ENCODE results near the gene HDHD5.
A peak's percentile ranks its signal among the peaks of the same experiment; 100 is the strongest.

Gene HDHD5

DNA sequence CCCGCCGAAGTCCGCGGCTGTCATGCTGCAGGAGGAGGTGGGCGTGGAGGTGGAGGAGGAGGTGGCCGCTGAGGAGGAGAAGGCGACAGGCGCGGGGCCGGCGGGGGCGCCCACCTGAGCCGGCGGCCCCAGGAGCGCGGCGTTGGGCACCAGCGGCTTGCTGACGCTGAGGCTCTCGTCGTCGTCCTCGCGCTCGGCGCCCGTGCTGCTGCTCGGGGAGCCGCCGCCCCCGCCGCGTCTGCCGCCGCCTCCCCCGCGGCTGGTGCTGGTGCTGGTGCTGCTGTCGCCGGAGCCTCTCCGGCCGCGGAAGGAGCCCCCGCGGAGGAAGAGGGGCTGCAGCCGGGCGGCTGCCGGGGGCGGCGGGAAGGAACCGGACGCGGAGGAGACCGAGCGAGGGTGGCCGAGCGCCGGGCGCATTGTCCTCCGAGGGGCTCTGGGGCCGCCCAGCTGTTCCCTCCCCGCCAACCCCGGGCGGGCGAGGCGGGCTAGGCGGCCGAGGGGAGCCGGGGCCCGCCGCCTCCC is 38.3 kb downstream of the HDHD5 start:
- FAIRE-seq: no peak
- peak; percentile 30 for DNase-seq (ENCODE audit: low spot score)

DNA sequence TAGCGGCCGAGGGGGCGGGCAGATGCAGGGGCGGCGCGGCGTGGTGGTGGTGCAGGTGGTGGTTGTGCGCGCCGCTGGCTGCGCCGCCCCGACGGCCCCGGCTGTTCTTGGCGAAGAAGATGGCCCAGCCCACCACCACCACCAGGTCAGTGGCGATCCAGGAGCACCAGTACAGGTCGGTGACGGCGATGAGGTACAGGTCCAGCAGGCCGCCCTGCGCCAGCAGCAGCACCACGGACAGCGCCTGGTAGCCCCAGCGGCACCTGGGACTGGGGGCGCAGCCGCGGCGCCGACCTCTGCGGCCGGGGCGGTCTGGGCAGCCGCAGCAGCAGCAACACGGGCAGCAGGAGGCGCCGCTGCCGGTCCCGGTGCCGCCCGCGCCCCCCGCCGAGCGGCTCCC is 38.8 kb downstream of the HDHD5 start:
- FAIRE-seq (no peak), DNase-seq (ENCODE audit: low spot score) (peak; percentile 65)

DNA sequence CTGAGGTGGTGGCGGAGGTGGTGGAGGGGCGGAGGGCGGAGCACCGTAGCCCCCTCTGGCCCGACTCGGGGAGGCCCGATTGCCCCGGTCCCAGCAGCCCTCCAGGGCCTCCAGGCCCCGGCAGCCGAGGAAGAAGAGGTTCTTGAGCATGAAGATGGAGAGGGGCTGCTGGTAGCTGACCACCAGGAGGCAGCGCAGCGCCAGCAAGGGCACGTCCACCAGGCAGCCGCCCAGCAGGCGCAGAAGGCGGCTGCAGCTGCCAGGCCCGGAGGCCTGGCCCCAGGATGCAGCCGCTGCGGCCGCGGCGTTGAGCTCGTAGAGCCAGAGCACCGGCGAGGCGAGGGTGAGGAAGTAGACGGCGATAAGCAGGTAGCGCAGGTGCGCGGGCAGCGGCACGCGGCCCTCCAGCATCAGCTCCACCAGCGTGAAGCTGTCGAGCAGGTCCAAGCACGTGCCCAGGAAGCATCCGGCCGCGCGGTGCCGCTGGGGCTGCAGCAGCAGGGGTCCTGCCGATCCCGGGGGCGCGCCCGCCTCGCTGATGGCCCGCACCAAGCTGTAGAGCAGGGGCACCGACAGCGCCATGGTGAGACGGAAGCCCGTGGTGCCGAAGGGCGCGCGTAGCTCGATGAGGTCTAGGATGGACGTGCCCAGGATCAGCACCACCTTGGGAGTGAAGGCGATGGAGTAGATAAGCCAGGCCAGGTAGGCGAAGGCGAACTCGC is 39.4 kb downstream of the HDHD5 start:
- FAIRE-seq: no peak
- no peak for DNase-seq (ENCODE audit: low spot score)

- no peak for FAIRE-seq
- DNase-seq (ENCODE audit: low spot score): no peak
These were observed 40.7 kb downstream of the HDHD5 start for GRCh38 chr22:17118342-17118741.

DNA sequence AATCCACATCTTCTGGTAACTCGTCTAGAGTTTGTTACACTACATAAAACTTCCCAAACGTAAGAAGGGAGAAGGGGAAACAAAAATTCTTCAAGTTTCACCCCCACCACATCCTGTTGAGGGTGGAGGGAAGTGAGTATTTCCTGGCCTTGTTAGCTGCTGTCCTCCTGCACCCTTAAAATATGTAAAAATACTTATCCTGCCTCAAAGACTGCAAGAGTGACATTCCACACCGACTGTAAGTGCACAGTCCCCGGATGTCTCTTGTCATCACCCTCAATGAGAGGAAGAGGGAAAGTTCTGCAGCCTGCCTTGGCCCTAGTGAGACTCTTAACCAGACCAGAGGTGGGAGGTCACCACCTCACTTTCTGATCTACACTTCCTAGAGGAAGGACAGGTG is 41.2 kb downstream of the HDHD5 start:
- no peak for FAIRE-seq
- DNase-seq (ENCODE audit: low spot score): no peak

GRCh38 chr22:17117400-17117799 is 41.7 kb downstream of the HDHD5 start:
- FAIRE-seq: no peak
- no peak for DNase-seq (ENCODE audit: low spot score)

DNA sequence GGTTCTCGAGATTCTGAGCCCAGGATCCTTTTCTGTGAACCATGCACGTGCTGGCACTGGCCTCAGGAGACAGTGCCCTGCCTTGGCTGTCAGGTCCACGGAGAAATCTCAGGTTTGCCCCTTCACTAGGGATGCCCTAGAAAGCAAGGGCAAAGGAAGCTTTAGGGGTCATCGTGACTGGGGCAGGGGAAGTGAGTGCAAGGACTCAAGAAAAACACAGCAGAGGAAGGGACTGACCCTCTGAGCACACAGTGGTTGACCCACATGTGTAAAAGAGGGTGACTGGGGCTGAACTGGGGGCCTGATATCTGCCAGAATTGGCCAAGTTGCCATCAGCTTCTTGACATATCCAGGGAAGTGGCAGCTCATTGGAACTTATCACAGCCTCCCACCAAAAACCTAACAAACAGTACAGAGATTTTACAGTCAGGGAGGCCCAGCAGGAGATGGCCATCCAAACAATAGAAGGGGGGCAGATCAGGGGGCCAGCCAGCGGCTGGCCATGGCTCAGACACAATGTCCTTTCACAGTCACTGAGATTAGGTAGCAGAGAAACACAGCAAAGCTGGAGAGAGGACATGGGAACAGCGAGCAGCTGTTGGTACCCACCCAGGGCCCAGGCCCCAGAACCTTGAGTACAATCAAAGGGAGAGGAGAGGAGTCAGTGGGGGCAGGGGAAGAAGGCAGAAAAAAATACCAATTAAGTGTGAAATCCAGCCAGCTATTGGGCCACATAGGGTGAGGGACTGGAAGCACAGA is 42.3 kb downstream of the HDHD5 start:
- DNase-seq (ENCODE audit: low spot score): no peak
- no peak for FAIRE-seq

- no peak for FAIRE-seq
- no peak for DNase-seq (ENCODE audit: low spot score)
These were observed 43.0 kb downstream of the HDHD5 start for GRCh38 chr22:17115945-17116565.

DNA sequence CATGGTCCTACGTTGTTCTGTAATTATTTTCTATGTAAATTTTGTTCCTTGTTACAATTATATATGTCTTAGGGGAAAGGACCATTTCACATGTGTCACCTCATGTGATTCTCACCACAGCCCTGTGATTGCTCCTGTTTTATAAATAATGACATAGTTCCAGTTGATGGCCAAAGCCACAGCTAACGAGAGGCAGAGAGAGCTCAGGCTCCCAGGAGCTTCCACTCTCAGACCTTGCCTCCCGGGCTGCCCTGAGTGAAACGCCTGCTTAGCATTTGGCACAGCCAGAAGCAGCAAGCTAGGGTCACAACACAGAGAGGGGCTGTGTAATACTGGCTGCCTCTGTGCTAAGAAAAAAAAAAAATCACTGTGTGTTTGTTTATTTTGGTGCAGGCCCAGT is 43.8 kb downstream of the HDHD5 start:
- FAIRE-seq (no peak), DNase-seq (ENCODE audit: low spot score) (no peak)

- DNase-seq (ENCODE audit: low spot score) (no peak), FAIRE-seq (no peak)
These were observed 44.2 kb downstream of the HDHD5 start for GRCh38 chr22:17114898-17115235.

- FAIRE-seq (no peak), DNase-seq (ENCODE audit: low spot score) (no peak)
These were observed 44.7 kb downstream of the HDHD5 start for GRCh38 chr22:17114173-17114897.

DNA sequence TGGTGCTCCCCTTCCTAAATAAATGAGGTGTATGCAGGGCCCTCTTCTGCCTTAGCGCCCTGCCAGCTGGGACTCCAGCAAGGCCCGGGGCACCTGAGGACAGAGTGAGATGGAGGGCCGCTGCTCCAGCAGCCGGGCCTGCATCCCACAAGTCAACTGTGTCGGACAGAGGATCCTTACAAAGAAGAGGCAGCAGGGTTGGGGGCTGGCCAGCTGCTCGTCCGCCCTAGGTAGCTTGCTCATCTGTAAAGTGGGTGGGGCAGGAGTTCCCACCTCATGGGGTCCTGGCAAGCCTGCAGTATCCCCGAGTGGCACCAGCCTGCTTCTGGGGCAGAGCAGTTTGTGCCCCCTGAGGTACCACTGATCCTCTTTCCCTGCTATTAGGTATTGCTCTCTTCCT is 45.5 kb downstream of the HDHD5 start:
- FAIRE-seq: no peak
- no peak for DNase-seq (ENCODE audit: low spot score)

DNA sequence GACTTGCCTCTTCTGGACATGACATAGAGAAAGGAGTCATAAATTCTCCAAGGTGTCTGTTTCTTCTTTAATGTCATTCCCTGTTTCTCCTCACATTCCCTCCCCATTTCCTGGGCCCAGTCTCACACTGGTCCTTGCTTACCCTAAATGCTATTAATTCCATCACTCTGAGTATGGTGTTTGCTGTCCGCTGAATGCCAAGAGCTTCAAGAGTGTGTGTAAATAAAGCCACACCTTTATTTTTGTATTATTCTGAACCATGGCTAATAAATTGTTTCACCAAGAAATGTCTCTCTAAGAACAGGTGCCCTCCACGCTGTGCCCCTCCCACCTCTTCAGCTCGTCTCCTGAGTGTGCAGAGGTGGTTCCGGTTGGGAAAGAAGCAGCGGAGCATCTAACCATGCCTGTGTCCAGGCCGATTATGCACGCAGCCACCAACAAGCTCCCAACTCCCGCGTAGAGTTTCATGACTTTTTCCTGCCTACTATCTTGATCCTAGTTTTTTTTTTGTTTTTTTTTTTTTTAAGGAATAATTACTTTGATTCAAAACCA is 46.5 kb downstream of the HDHD5 start:
- no peak for DNase-seq (ENCODE audit: low spot score)
- no peak for FAIRE-seq

DNA sequence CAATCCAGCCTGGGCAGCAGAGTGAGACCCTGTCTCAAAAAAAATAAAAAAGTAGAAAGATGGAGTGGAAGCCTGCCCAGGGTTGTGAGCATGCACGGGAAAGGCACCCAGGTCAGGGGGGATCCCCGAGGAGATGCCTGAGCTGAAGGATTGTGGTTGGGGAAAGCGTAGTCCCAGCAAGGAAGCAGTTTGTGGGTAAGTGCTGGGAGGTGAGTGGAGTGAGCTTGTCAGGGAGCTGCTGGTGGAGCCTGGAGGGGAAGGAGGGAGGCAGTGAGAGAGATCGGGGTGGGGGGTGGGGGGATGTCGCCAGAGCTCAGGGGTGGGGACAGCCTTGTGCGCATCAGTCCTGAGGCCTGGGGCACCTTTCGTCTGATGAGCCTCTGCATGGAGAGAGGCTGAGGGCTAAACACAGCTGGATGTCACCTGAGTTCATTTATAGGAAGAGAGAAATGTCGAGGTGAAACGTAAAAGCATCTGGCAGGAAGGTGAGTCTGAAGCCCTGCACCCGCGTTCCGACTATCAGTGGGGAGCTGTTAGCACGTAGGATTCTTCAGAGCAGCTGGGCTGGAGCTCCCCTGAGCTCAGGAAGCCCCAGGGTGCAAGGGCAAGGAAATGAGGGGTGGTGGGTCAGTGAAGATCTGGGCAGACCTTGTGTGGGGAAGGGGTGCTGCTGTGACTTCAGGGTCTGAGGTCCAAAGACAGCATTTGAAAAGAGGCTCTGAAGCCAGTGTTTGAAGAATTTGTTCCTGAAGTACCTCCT is 48.1 kb downstream of the HDHD5 start:
- no peak for DNase-seq (ENCODE audit: low spot score)
- FAIRE-seq: no peak

DNA sequence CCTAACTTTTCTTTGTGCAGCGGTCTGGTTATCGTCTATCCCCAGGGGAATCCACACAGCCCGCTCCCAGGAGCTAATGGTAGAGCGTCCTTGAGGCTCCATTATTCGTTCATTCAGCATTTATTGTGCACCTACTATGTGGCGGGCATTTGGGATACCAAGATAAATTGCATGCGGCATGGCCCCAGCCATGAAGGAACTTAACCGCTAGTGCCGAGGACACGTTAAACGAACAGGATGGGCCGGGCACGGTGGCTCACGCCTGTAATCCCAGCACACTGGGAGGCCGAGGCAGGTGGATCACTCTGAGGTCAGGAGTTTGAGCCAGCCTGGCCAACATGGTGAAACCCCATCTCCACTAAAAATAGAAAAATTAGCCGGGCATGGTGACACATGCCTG is 49.1 kb downstream of the HDHD5 start:
- DNase-seq (ENCODE audit: low spot score) (no peak), FAIRE-seq (no peak)

DNA sequence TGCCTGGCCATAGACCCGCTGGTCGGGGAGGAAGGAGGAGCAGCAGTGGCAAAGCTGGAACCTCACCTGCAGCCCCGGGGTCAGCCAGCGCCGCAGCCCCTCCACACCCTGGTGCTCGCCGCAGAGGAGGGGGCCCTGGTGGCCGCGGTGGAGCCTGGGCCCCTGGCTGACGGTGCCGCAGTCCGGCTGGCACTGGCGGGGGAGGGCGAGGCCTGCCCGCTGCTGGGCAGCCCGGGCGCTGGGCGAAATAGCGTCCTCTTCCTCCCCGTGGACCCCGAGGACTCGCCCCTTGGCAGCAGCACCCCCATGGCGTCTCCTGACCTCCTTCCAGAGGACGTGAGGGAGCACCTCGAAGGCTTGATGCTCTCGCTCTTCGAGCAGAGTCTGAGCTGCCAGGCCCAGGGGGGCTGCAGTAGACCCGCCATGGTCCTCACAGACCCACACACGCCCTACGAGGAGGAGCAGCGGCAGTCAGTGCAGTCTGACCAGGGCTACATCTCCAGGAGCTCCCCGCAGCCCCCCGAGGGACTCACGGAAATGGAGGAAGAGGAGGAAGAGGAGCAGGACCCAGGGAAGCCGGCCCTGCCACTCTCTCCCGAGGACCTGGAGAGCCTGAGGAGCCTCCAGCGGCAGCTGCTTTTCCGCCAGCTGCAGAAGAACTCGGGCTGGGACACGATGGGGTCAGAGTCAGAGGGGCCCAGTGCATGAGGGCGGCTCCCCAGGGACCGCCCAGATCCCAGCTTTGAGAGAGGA is 49.8 kb downstream of the HDHD5 start:
- DNase-seq (ENCODE audit: low spot score) (no peak), FAIRE-seq (no peak)

DNA sequence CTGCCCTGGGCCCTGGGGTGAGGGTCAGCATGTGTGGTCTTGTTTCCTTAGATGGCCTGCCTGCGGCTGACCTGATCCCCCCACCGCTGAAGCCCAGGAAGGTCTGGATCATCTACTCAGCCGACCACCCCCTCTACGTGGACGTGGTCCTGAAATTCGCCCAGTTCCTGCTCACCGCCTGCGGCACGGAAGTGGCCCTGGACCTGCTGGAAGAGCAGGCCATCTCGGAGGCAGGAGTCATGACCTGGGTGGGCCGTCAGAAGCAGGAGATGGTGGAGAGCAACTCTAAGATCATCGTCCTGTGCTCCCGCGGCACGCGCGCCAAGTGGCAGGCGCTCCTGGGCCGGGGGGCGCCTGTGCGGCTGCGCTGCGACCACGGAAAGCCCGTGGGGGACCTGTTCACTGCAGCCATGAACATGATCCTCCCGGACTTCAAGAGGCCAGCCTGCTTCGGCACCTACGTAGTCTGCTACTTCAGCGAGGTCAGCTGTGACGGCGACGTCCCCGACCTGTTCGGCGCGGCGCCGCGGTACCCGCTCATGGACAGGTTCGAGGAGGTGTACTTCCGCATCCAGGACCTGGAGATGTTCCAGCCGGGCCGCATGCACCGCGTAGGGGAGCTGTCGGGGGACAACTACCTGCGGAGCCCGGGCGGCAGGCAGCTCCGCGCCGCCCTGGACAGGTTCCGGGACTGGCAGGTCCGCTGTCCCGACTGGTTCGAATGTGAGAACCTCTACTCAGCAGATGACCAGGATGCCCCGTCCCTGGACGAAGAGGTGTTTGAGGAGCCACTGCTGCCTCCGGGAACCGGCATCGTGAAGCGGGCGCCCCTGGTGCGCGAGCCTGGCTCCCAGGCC is 50.6 kb downstream of the HDHD5 start:
- DNase-seq (ENCODE audit: low spot score) (no peak), FAIRE-seq (no peak)

GRCh38 chr22:17107547-17107810 is 51.6 kb downstream of the HDHD5 start:
- DNase-seq (ENCODE audit: low spot score) (no peak), FAIRE-seq (no peak)

DNA sequence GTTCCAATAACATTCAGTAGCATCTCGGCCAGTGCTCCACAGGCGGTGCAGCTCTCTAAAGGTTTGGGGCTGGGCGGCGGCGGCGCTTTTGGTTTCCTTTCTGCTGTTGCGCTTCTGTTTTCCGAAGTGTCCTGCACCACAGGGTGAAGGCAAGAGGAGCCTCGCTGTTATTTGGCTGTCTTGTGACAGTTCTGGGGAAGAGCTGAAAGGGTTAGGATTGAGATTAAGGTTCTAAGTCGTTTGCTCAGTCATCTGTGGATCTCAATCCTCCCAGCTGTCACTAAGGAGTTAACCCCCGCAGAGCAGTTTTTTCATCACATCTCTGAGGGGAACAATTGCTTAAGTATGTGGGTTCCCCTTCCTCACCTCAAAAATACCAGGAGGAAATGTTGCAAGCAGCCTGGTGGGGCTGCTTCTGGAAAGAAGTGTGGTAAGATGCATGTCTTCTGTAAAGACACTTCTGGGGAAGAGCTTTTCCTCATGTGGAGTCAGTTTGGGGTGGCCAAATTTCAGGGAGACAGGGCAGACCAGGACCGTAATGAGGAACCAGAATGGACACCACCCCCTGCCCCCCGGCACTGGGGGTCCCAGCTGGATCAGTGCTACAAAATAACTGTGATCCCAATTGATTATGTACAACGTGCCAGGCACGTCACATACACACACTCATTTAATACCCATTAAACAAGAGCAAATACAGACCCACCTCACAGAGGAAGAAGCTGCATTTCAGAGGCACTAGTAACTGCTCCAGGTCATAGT is 52.1 kb downstream of the HDHD5 start:
- DNase-seq (ENCODE audit: low spot score) (no peak), FAIRE-seq (no peak)

Measured in urothelium cell line (cell line).